ENCODE measurements around the gene SAMD13.

Gene SAMD13

DNA sequence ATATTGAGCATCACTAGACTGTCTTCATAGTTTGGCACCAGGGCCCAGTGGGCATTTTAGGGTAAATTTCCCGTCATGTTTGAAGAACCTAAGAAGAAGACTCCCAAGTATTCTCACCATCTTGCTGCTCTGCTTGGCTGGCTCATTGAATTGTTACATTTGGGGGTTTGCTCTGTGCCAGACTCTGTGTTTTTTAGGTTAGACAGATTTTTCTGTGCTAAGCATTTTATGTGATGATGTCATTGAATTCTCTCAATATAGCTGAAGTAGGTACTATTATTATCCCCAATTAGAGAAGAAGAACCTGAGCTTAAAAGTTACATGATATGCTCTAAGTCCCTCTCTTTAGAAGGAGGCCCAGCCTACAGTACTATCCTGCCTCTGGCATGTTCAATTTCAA is 68.8 kb downstream of the SAMD13 start:
- in situ Hi-C loops (cut with MboI; ENCODE audit: low sequenced_read_pairs): no loop called here

DNA sequence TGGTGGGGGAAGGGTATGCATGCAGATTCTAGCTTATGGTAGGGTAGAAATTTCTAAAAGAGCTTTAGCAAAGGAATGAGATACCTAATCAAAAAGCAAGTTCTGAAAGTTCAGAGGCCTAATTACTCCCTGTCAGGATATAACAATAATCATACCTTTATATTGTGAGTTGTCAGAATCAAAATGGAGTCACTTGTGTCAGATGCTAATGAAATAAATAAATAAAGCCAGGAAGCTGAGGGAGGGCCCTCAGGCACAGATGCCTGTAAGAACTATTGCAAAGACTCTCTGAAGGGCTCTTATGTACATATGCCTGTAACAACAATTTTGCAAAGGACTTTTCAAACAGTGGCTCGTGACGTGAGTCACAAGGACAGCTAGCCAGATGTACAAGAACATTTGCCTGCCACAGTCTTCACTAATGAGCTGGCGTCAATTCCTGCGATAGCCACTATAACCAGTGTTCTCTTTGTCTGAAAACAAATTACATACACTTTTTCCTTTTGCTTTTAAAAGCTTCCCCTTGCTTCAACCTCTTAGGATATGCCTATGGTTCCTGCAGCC is 69.4 kb downstream of the SAMD13 start:
- in situ Hi-C loops (cut with MboI; ENCODE audit: low sequenced_read_pairs): no loop called here

DNA sequence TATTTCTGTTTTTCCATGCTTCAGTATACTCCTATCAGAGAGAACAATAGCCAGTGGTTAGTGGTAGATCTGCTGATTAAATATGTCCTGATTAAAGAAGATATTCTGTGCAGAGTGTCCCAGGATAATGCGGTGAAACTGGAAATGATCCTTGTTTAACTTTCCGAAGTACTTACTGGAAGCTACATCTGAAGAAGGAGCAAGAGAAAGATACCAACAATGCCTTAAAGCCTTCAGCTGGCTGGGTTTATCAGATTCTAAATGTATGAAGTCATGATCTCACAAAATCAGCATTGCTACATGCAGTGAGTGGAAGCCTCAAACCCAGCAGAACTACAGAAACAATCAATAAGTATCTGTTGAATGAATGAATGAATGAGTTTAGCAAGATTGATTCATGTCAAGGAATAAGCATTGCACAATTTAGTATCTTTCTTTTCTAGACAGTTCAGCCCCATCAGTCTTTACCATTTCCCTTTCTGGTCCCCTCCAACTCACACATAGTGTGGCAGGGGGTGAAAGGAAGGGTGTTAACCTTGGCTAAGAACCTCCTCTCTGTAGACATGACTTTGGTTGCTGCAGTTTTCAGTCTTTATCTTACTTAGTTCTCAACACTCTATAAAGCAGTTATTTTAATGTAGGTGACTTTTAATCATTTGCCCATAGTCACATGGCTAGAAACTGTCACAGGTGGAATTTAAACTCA is 72.1 kb downstream of the SAMD13 start:
- in situ Hi-C loops (cut with MboI; ENCODE audit: low sequenced_read_pairs): no loop called here

DNA sequence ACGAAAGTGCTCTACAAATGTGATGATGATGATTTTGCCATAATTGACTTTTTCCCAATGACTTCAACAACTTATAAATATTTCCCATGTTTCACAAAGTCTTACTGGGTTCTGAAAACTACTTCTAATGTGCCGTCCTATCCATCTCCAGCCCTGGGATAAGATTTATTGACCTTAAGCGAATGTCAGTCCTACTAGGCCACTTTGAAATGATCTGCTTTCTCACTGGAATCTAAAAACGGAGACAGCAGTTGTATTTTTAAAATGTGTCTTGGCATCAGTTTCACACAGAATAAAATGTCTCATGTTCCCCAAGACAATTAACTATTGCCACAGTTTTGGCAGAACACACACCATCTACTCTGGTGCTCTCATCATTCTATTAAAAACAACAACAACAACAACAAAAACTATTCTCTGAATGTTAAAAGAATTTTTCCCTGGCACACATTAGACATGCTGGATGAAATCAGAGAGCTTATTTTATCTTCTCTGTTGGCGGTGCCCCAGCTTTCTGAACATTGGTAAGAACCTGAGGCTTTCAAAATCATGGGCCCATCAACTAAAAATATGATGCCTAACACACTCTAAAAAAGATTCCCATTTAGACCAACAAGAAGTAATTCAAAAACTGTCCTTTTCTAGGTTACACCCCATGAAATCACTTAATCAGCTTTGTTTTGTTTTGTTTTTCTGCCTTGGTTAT is 73.6 kb downstream of the SAMD13 start:
- in situ Hi-C loops (cut with MboI; ENCODE audit: low sequenced_read_pairs): no loop called here

DNA sequence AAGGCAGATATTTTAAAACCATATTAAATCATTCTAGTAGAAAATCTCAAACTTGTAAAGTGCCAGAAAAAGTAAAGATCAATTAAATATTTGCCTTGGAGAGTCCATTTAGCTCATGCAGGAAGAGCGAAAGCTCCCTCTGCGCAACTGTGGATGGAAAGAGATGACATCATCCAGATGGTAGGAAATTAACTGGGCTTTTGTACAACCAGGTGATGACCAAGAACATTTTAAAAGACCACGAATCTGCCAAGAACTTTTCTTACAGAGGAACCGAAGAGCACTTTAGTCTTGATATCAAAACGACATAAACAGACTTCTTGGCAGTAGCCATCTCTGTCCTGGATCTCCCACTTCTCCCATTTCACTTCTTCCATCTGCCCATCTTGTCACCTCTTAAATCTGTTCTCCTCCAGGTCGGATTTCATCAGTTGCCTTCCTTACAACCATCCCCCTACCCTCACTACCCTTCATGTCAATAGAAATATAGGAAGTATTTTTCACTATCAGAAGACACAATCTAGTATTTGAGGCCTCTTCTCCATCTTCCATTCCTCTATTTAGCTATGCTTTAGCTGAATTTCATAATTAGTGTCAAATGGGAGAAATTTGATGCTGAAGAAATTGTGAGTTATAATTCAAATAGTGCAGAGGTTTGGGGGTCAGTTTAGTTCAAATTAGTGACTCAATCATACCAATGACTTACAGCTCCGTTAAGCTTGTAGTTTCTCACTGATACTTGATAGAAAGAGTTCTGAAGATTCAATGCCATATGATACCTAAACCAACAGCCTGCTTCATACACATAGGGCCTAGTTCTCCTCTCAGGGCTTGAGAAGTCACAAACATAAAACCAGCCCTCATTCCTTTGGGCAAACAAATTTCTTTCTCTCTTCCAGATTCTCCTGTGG is 74.7 kb downstream of the SAMD13 start:
- in situ Hi-C loops (cut with MboI; ENCODE audit: low sequenced_read_pairs): no loop called here

DNA sequence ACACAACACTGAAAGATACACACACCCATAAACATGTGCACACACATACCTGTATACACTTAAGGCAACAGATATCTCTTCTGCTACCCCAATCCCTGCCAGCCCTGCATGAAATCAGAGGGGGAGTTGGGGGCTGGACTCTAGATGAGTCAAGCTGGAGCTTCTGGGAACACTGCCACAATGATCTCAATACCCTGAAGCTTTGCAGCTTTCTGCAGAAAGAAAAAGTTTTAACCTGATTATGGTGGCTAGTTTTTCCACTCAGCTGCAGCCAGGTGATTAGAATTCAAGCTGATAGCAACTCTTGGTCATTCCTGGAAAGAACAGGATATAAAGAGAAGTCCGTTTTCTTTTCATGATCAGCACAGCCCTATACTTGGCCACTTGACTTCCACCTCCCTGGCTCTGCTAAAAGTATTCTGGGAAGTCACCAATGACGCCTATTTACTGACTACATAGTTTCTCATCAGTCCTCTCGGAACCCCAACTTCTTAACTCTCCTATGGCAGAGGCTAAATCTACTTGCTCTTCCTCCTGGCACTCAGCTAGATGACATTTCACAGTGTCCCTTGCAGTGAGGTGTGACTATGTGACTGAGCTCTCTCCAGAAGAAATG is 76.1 kb downstream of the SAMD13 start:
- in situ Hi-C loops (cut with MboI; ENCODE audit: low sequenced_read_pairs): no loop called here

DNA sequence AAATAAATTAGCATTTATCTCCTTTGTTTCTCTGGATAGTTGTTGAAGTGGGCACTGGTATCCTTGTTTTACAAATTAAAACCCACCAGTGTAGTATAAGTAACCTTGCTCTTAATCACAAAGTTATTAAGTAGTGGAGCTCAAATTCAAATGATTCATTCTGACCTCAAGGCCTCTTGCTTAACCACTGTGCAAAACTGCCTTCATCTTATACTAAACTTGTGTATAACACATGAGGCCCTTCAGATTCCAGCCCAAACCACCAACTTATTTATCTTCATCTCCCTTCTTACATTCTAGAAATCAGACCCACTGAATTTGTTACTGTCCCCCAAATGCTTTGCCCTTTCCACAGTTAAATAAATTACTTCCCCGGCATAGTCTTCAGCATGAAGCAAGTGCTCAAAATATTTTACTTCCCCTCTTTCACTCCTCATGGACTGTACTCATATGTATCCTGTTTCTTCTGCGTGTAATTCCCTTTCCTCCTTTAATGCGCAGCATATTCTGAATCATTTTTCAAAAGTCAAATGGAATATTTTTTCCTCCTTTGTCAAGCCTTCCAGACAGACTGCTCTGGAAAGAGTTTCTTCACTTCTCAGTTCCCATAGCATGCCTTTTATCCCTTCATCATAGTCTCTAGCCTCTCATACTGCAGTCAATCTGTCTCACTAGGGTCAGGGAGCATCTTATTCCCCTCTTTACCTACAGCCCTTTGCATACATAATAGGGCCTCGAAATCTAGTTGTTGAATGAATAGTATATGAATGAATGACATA is 77.8 kb downstream of the SAMD13 start:
- in situ Hi-C loops (cut with MboI; ENCODE audit: low sequenced_read_pairs): no loop called here

DNA sequence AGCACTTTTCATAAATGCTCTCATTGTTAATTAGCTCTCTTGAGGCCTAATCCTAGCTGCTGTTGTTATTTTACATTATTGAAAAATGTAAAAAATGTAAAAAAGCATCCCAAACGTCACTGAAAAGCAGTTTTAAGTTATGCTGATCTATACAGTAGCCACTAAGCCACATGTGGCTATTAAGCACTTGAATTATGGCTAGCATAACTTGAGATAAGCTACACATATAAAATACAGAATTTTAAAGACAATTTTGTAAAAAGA is 78.3 kb downstream of the SAMD13 start:
- in situ Hi-C loops (cut with MboI; ENCODE audit: low sequenced_read_pairs): no loop called here

DNA sequence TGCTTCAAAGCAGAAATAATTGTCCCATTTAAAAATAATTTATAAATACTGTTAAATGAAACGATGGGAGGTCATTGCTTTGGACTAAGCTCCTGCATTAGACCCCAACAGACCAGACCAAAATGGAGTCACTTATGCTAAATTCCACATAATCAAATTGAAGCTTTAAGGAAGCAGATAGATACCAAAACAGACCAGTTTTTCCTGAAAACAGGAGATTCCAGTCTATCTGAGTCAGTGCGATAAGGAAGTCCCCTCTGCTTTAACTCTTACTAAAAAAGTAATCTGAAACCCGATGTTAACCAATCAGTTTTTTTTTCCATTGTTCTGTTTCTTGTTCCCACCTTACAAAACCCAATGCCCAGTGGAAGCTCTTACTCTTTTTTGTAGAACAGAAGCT is 80.6 kb downstream of the SAMD13 start:
- in situ Hi-C loops (cut with MboI; ENCODE audit: low sequenced_read_pairs): no loop called here

DNA sequence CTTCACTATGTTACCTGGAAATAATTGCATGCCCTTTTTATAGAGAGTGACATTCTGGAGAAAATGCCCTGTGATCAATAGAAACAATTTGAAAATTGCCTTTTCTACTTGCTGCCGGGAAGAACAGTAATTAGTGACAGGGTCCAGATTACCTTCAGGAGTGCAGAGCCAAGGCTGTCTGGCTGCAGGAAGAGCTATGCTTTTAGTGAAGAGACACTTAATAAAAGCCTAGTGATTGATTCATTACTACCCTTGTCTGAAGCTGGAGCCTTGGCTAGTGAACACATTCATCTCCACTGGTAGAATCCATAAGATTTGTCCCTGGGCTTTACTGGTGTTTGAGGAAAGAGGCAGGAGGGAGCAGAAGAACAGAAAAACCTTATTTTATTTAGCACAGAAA is 83.8 kb downstream of the SAMD13 start:
- in situ Hi-C loops (cut with MboI; ENCODE audit: low sequenced_read_pairs): no loop called here

DNA sequence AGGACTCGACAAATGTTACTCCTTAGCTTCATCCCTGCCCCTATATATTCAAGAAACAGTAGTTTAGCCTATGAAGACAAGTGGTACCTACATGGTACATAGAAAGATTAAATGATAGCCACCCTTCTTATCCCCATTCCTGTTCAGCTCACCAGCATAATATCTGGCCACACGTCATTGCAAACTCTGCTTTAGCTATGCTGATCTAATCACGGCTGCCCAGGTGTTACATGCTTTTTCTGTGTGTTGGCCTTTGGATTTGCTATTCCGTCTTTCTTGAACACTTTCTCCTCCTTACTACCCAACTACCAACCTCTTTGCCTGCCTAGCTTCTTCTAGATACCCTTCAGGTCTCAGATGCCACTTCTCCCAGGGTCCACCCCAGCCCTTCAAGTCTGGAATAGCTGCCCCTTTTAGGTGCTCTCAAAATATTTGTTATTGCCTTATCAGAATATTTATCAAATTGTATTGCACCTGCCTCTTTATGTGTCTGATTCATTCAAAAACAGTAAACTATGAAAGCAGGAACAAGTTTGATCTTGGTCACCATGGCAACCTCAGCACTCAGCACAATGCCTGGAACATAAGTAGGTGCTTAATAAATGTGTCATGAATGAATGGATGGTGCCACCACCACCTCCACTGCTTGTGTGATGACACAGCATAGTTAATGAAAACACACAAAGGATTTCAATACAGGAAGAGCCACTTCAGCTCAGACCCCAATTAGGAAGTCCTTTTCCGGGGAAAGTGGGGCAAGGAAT is 85.4 kb downstream of the SAMD13 start:
- in situ Hi-C loops (cut with MboI; ENCODE audit: low sequenced_read_pairs): no loop called here

DNA sequence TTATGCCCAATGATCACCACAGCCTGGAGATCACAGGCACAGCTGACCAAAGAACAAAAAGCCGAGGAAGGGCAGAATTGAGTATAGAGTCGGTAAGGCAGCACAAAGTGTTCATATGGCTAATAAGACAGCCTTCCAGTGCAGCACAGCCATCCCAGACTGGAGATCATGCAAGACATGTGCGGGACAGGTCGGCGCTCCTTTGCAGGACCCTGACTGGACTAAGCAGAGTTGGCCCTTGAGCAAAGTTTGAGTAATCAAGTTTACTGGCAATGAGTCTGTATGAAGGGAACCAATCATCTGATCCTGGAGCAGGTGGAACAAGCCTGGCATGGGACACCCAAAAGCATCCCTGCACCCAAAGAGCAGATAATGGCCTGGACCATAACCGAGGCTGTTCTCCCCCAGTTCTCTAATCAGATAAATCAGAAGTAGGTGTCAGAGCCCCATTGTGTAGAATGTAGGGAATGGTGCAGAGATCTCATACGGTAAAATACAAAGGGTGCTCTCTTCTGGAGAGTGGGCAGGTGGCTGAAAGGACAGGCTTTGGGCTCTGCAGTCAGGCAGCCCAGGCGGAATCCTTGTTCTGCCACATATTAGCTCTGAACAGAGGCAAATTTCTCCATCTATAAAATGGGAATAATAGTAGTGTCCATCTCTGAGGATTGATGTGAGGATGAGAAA is 86.1 kb downstream of the SAMD13 start:
- in situ Hi-C loops (cut with MboI; ENCODE audit: low sequenced_read_pairs): no loop called here

DNA sequence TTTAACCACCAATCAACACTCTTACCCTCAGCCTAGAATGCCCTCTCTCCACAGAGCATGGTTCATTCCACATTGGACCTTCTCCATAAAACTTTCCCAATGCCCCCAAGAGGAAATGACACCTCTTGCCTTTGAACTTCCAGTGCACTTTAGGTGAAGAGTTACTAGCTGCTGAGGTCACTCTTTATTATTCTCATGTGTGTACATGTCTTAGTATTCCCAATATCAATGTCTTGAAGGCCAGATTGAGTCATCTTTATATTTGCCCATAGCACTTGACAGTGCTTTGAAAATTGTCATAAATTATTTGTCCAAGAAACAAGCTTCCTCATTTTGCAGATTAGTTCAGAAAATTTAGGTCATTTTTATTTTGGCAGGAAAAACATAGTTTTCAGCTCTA is 88.7 kb downstream of the SAMD13 start:
- in situ Hi-C loops (cut with MboI; ENCODE audit: low sequenced_read_pairs): no loop called here

DNA sequence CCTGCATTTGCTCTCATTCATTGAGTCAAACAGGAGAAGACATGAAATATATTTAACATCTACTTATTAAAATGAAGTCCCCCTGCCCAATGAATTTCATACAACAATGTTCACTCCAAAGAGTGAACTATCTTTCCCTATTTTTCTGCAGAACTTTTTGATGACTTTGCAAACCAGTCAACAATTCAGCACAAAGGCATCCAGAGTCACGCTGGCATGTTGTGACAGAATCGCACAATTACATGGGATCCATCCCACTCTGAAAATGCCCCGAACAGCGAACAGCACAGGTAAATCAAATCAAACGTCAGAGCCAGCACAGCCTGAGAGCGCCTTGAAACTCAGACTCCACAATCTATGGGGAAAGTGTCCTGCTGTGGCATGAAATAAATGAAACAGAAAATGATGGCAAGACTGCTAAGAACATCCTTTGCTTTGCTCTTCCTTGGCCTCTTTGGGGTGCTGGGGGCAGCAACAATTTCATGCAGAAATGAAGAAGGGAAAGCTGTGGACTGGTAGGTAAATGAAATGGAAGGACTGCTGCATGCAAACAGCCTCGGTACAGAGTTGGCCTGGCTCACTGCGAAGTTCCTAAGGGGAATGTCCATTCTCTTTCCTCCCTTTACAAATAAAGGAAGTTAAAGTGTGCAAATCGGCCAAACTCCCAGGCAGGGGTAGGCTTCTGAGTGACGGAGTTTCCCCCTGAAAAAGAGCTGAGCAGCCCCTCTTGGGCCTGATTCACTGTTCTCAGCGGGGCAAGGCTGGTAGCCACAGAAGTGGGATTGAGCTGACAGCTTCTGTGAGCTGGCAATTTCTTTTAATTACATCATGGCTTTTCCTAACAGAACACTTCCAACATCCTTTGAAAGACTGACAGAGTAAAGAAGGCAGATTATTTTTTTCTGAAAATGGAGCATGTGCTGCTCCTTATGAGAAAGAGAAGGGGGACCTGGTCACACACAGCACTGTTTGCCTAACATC is 97.0 kb downstream of the SAMD13 start, which contains the start of gene DNASE2B:
Gene DNASE2B (plus strand): TSS at position 310 of the 981 bp plus-strand sequence. CDS start 81 bp downstream, at position 391.
- in situ Hi-C loops (cut with MboI; ENCODE audit: low sequenced_read_pairs): no loop called here

Measured in HL-60/S4 treated with phorbol 12-myristate 13-acetate at 8.2 ng/mL for 4 days and 3 days (cell line).